GM19452 (cell line): Measurements from ENCODE around the gene TTC5.
A peak's percentile ranks its signal among the peaks of the same experiment; 100 is the strongest.
"Not testable (repeated sequence)": the region's sequence is repeated elsewhere in the genome, so short reads cannot be mapped to it uniquely, and the experiment has no call there.

ENCODE experiments used
- ATAC-seq: cut with Tn5 transposase; IDR thresholded peaks from one replicate; pipeline ENCODE4 v1.9.1; 2021; ENCODE audit not compliant: unreplicated experiment

The TTC5 gene

GRCh38 chr14:20305265-20306078 is at the start of gene TTC5:
Gene TTC5, minus strand, starts transcription at chr14:20305951. Its CDS starts 14 bp downstream, at chr14:20305937.
- peak; percentile 94 for ATAC-seq

- no peak for ATAC-seq
Measured at GRCh38 chr14:20350860-20351259, 45.1 kb upstream of the TTC5 start.

GRCh38 chr14:20350282-20350681 is 44.5 kb upstream of the TTC5 start:
- no peak for ATAC-seq

- ATAC-seq: no peak
Measured at GRCh38 chr14:20347747-20348146, 42.0 kb upstream of the TTC5 start.

GRCh38 chr14:20346713-20347112 is 41.0 kb upstream of the TTC5 start:
- no peak for ATAC-seq

- ATAC-seq: no peak
Measured at GRCh38 chr14:20345366-20345765, 39.6 kb upstream of the TTC5 start.

GRCh38 chr14:20343862-20344220 is 38.1 kb upstream of the TTC5 start:
- no peak for ATAC-seq

- ATAC-seq: peak; percentile 90
Measured at GRCh38 chr14:20343092-20343861, 37.5 kb upstream of the TTC5 start, which contains the start of gene PARP2. Gene PARP2, plus strand, starts transcription at chr14:20343635. Its CDS starts 7 bp downstream, at chr14:20343642.

GRCh38 chr14:20341646-20342045 is 35.9 kb upstream of the TTC5 start:
- ATAC-seq: no peak

- ATAC-seq: not testable (repeated sequence)
Measured at GRCh38 chr14:20341032-20341431, 35.3 kb upstream of the TTC5 start.

- ATAC-seq: no peak
Measured at GRCh38 chr14:20334017-20334416, 28.3 kb upstream of the TTC5 start.

- no peak for ATAC-seq
Measured at GRCh38 chr14:20333494-20333841, 27.7 kb upstream of the TTC5 start.

GRCh38 chr14:20332788-20333493 is 27.2 kb upstream of the TTC5 start, which contains the start of gene CCNB1IP1:
Gene CCNB1IP1, minus strand, starts transcription at chr14:20333279. Its CDS starts 16,756 bp downstream, at chr14:20316523.
- ATAC-seq: peak; percentile 96

- no peak for ATAC-seq
Measured at GRCh38 chr14:20332431-20332787, 26.7 kb upstream of the TTC5 start.

- ATAC-seq: no peak
Measured at GRCh38 chr14:20331053-20331613, 25.4 kb upstream of the TTC5 start.

- no peak for ATAC-seq
Measured at GRCh38 chr14:20329355-20329754, 23.6 kb upstream of the TTC5 start.

- ATAC-seq: no peak
Measured at GRCh38 chr14:20328705-20329104, 23.0 kb upstream of the TTC5 start.

GRCh38 chr14:20327005-20327869 is 21.5 kb upstream of the TTC5 start:
- ATAC-seq: no peak

- no peak for ATAC-seq
Measured at GRCh38 chr14:20317720-20318119, 12.0 kb upstream of the TTC5 start.

GRCh38 chr14:20314026-20314425 is 8.3 kb upstream of the TTC5 start:
- ATAC-seq: no peak
